Stomach (tissue), 4 donors: ENCODE results near the gene KCTD12.

Experiments used
- CTCF ChIP-seq, 7 experiments: fragments of 450-650 bp in 4 of 7; fragments of 200-600 bp in 3 of 7; sonication (generic) in 3 of 7; IDR thresholded peaks; one replicate each; pipeline ENCODE4 v1.5.1; 2016 to 2019; ENCODE audit warnings: antibody characterized with exemption in 7 of 7, control low read depth in 2 of 7, mild to moderate bottlenecking in 1 of 7
- EP300 ChIP-seq: sonication (generic); formaldehyde crosslinking; IDR thresholded peaks from one replicate; pipeline ENCODE4 v1.6.1; 2017; ENCODE audit warnings: antibody characterized with exemption
- POLR2A ChIP-seq, 4 donors: fragments of 450-650 bp; IDR thresholded peaks; one replicate each; pipeline ENCODE4 v1.6.1; 2016; ENCODE audit warnings: antibody characterized with exemption in 4 of 4, control low read depth in 2 of 4, mild to moderate bottlenecking in 1 of 4, moderate library complexity in 1 of 4

GRCh38 chr13:76878043-76878442, 8.2 kb downstream of the KCTD12 start:
- no peak for TF ChIP-seq CTCF (IDR thresholded peaks at IDR 0.05)
- no peak for TF ChIP-seq POLR2A (IDR thresholded peaks at IDR 0.05)
- TF ChIP-seq EP300 = no peak
